GM10847 (cell line): Measurements from ENCODE around the gene TFEB.

Experiments
- POLR2A ChIP-seq: IDR thresholded peaks from 2 replicates; pipeline ENCODE4 v1.6.1; 2011; ENCODE audit not compliant: insufficient read length; ENCODE audit errors: extremely low read depth

Gene TFEB

GRCh38 chr6:41711323-41712038, 23.9 kb downstream of the TFEB start:
- TF ChIP-seq POLR2A = no peak

GRCh38 chr6:41709375-41709774, 26.0 kb downstream of the TFEB start:
- TF ChIP-seq POLR2A = no peak

GRCh38 chr6:41708856-41709255, 26.6 kb downstream of the TFEB start:
- TF ChIP-seq POLR2A = no peak

GRCh38 chr6:41707565-41708200, 27.7 kb downstream of the TFEB start:
- no peak for TF ChIP-seq POLR2A

- peak; percentile 36 for TF ChIP-seq POLR2A
These were observed 28.4 kb downstream of the TFEB start for GRCh38 chr6:41706876-41707564.

- TF ChIP-seq POLR2A = no peak
These were observed 29.2 kb downstream of the TFEB start for GRCh38 chr6:41705996-41706835.

GRCh38 chr6:41705311-41705995, 30.0 kb downstream of the TFEB start:
- TF ChIP-seq POLR2A = no peak

GRCh38 chr6:41704656-41705310, 30.6 kb downstream of the TFEB start:
- TF ChIP-seq POLR2A = peak; percentile 18

- TF ChIP-seq POLR2A = no peak
These were observed 31.4 kb downstream of the TFEB start for GRCh38 chr6:41704028-41704427.

- TF ChIP-seq POLR2A = no peak
These were observed 32.5 kb downstream of the TFEB start for GRCh38 chr6:41702771-41703494.

- no peak for TF ChIP-seq POLR2A
These were observed 33.2 kb downstream of the TFEB start for GRCh38 chr6:41702089-41702745.

- TF ChIP-seq POLR2A = no peak
These were observed 34.7 kb downstream of the TFEB start for GRCh38 chr6:41700463-41701347.
